ENCODE measurements around the gene ST6GALNAC5.
A peak's percentile ranks its signal among the peaks of the same experiment; 100 is the strongest.

Gene ST6GALNAC5

GRCh38 chr1:77047575-77047974 is 180.3 kb downstream of the ST6GALNAC5 start:
- DNase-seq: no peak

GRCh38 chr1:77047978-77048614 is 180.8 kb downstream of the ST6GALNAC5 start:
- DNase-seq: no peak

GRCh38 chr1:77048615-77049005 is 181.3 kb downstream of the ST6GALNAC5 start:
- DNase-seq: no peak

- no peak for DNase-seq
Observed at GRCh38 chr1:77051425-77051824, 184.1 kb downstream of the ST6GALNAC5 start.

GRCh38 chr1:77056525-77056924 is 189.2 kb downstream of the ST6GALNAC5 start:
- peak in 1 of 56 donors; percentile 25 for DNase-seq

GRCh38 chr1:77057994-77058585 is 190.8 kb downstream of the ST6GALNAC5 start:
- no peak for DNase-seq

- no peak for DNase-seq
Observed at GRCh38 chr1:77060000-77060399, 192.7 kb downstream of the ST6GALNAC5 start.

- DNase-seq: no peak
Observed at GRCh38 chr1:77061162-77061561, 193.9 kb downstream of the ST6GALNAC5 start.

GRCh38 chr1:77063118-77063517 is 195.8 kb downstream of the ST6GALNAC5 start:
- DNase-seq: no peak

- no peak for DNase-seq
Observed at GRCh38 chr1:77064246-77064645, 197.0 kb downstream of the ST6GALNAC5 start.

GRCh38 chr1:77065693-77066342 is 198.5 kb downstream of the ST6GALNAC5 start:
- DNase-seq: no peak

GRCh38 chr1:77068013-77068412 is 200.7 kb downstream of the ST6GALNAC5 start:
- no peak for DNase-seq

- no peak for DNase-seq
Observed at GRCh38 chr1:77076759-77077158, 209.5 kb downstream of the ST6GALNAC5 start.

- DNase-seq: no peak
Observed at GRCh38 chr1:77081834-77082233, 214.6 kb downstream of the ST6GALNAC5 start.

GRCh38 chr1:77084457-77084856 is 217.2 kb downstream of the ST6GALNAC5 start:
- no peak for DNase-seq

GRCh38 chr1:77085109-77085508 is 217.8 kb downstream of the ST6GALNAC5 start:
- no peak for DNase-seq

GRCh38 chr1:77089756-77090155 is 222.5 kb downstream of the ST6GALNAC5 start:
- no peak for DNase-seq

GRCh38 chr1:77095236-77095635 is 228.0 kb downstream of the ST6GALNAC5 start:
- DNase-seq: no peak

- no peak for DNase-seq
Observed at GRCh38 chr1:77096496-77097255, 229.4 kb downstream of the ST6GALNAC5 start.

- no peak for DNase-seq
Observed at GRCh38 chr1:77100875-77101274, 233.6 kb downstream of the ST6GALNAC5 start.

- peak in 1 of 56 donors; percentile 4 for DNase-seq
Observed at GRCh38 chr1:77103486-77103885, 236.2 kb downstream of the ST6GALNAC5 start.

- no peak for DNase-seq
Observed at GRCh38 chr1:77104672-77105071, 237.4 kb downstream of the ST6GALNAC5 start.
